IPS-18a (cell line): ENCODE results near the gene KIF3B.

Experiments
- H3K27ac ChIP-seq: one replicate; pipeline ENCODE4 v1.5.1; 2013; ENCODE audit warnings: low read length
- H3K27me3 ChIP-seq: one replicate; pipeline ENCODE4 v1.6.1; 2013; ENCODE audit warnings: mild to moderate bottlenecking, low read length; ENCODE audit not compliant: control insufficient read depth, insufficient read depth
- H3K36me3 ChIP-seq: one replicate; pipeline ENCODE4 v1.6.1; 2013; ENCODE audit warnings: low read depth, low read length; ENCODE audit not compliant: control insufficient read depth
- H3K4me1 ChIP-seq: one replicate; pipeline ENCODE4 v1.6.1; 2013; ENCODE audit warnings: low read depth, low read length; ENCODE audit not compliant: control insufficient read depth
- H3K4me3 ChIP-seq: one replicate; pipeline ENCODE4 v1.5.1; 2013; ENCODE audit warnings: low read length
- H3K9ac ChIP-seq: one replicate; pipeline ENCODE4 v1.6.1; 2013; ENCODE audit warnings: mild to moderate bottlenecking, low read length, moderate library complexity
- H3K9me3 ChIP-seq: one replicate; pipeline ENCODE4 v1.6.1; 2013; ENCODE audit warnings: low read depth, low read length; ENCODE audit not compliant: control insufficient read depth

The KIF3B gene

GRCh38 chr20:32277361-32278198 is at the start of gene KIF3B:
TSS of gene KIF3B (plus strand) at chr20:32277651. CDS start at chr20:32309778, 32,127 bp downstream.
- Histone ChIP-seq H3K27me3 (no peaks in the 10 kb centered on the region), H3K36me3 (no peaks in the 10 kb centered on the region), H3K9ac (peak within 1 kb of the TSS; percentile 52), H3K4me1 (no peaks in the 10 kb centered on the region), H3K27ac (no peak within 1 kb of the TSS), H3K4me3 (peak within 1 kb of the TSS; percentile 88), H3K9me3 (no peaks in the 10 kb centered on the region)

- no peak overlapping the region for H3K4me3 ChIP-seq
- H3K36me3 ChIP-seq: peaks cover 36% of the 10 kb centered on the region
- H3K27ac ChIP-seq: no peak overlapping the region
- no peak overlapping the region for H3K9ac ChIP-seq
- H3K4me1 ChIP-seq: no peaks in the 10 kb centered on the region
- H3K27me3 ChIP-seq: no peaks in the 10 kb centered on the region
- H3K9me3 ChIP-seq: no peaks in the 10 kb centered on the region
Measured at GRCh38 chr20:32227744-32228688, 49.4 kb upstream of the KIF3B start.

- Histone ChIP-seq H3K36me3 (peaks cover 34% of the 10 kb centered on the region), H3K27ac (no peak overlapping the region), H3K27me3 (no peaks in the 10 kb centered on the region), H3K4me1 (no peaks in the 10 kb centered on the region), H3K9me3 (no peaks in the 10 kb centered on the region), H3K4me3 (no peak overlapping the region), H3K9ac (no peak overlapping the region)
Measured at GRCh38 chr20:32229251-32229747, 48.2 kb upstream of the KIF3B start.

- no peak overlapping the region for H3K27ac ChIP-seq
- no peaks in the 10 kb centered on the region for H3K27me3 ChIP-seq
- peaks cover 48% of the 10 kb centered on the region for H3K36me3 ChIP-seq
- H3K4me3 ChIP-seq: no peak overlapping the region
- no peak overlapping the region for H3K9ac ChIP-seq
- H3K4me1 ChIP-seq: no peaks in the 10 kb centered on the region
- H3K9me3 ChIP-seq: no peaks in the 10 kb centered on the region
Measured at GRCh38 chr20:32230707-32231106, 46.7 kb upstream of the KIF3B start.

GRCh38 chr20:32231245-32231644 is 46.2 kb upstream of the KIF3B start:
- Histone ChIP-seq H3K9me3 (no peaks in the 10 kb centered on the region), H3K36me3 (peaks cover 48% of the 10 kb centered on the region), H3K9ac (no peak overlapping the region), H3K27ac (no peak overlapping the region), H3K27me3 (no peaks in the 10 kb centered on the region), H3K4me1 (no peaks in the 10 kb centered on the region), H3K4me3 (no peak overlapping the region)

GRCh38 chr20:32231847-32232246 is 45.6 kb upstream of the KIF3B start:
- H3K9me3 ChIP-seq: no peaks in the 10 kb centered on the region
- H3K27ac ChIP-seq: no peak overlapping the region
- H3K9ac ChIP-seq: no peak overlapping the region
- H3K27me3 ChIP-seq: no peaks in the 10 kb centered on the region
- peaks cover 48% of the 10 kb centered on the region for H3K36me3 ChIP-seq
- no peaks in the 10 kb centered on the region for H3K4me1 ChIP-seq
- no peak overlapping the region for H3K4me3 ChIP-seq

GRCh38 chr20:32232326-32232886 is 45.0 kb upstream of the KIF3B start:
- H3K27ac ChIP-seq: no peak overlapping the region
- H3K9ac ChIP-seq: no peak overlapping the region
- H3K36me3 ChIP-seq: peaks cover 51% of the 10 kb centered on the region

GRCh38 chr20:32233286-32233685 is 44.2 kb upstream of the KIF3B start:
- H3K4me1 ChIP-seq: no peaks in the 10 kb centered on the region
- H3K9ac ChIP-seq: no peak overlapping the region
- no peak overlapping the region for H3K4me3 ChIP-seq
- H3K27me3 ChIP-seq: no peaks in the 10 kb centered on the region
- peaks cover 48% of the 10 kb centered on the region for H3K36me3 ChIP-seq
- H3K27ac ChIP-seq: no peak overlapping the region
- H3K9me3 ChIP-seq: no peaks in the 10 kb centered on the region

More at GRCh38 chr20:32232326-32232886, 45.0 kb upstream of the KIF3B start:
- Histone ChIP-seq H3K4me1 (no peaks in the 10 kb centered on the region), H3K9me3 (no peaks in the 10 kb centered on the region), H3K4me3 (no peak overlapping the region), H3K27me3 (no peaks in the 10 kb centered on the region)

GRCh38 chr20:32234135-32234808 is 43.2 kb upstream of the KIF3B start:
- Histone ChIP-seq H3K36me3 (peaks cover 41% of the 10 kb centered on the region), H3K27ac (no peak overlapping the region), H3K27me3 (no peaks in the 10 kb centered on the region), H3K9ac (no peak overlapping the region), H3K4me1 (no peaks in the 10 kb centered on the region), H3K9me3 (no peaks in the 10 kb centered on the region), H3K4me3 (no peak overlapping the region)

GRCh38 chr20:32235331-32236047 is 42.0 kb upstream of the KIF3B start:
- Histone ChIP-seq H3K4me1 (peaks cover 8% of the 10 kb centered on the region), H3K27me3 (no peaks in the 10 kb centered on the region), H3K9me3 (no peaks in the 10 kb centered on the region), H3K9ac (no peak overlapping the region), H3K36me3 (peaks cover 37% of the 10 kb centered on the region), H3K27ac (no peak overlapping the region), H3K4me3 (no peak overlapping the region)
